Stimulated activated memory B cell treated with anti-CD40 and anti-IgM and Interleukin-4, amounts not matched to agents 10 μg/mL and 1 μg/mL and 100 μg/mL, for 72 hours (primary cell): ENCODE results near the gene DTWD1.
"Not testable (repeated sequence)": the region's sequence is repeated elsewhere in the genome, so short reads cannot be mapped to it uniquely, and the experiment has no call there.

ENCODE experiments used
- ATAC-seq: fragments of 150-1000 bp; cut with Tn5 transposase; 2 replicates; pipeline ENCODE4 v1.10.0; 2021
- H3K27ac Mint-ChIP-seq: one replicate; pipeline ENCODE4 v1.8.0; 2022; ENCODE audit warnings: mild to moderate bottlenecking, mixed read lengths
- H3K27me3 Mint-ChIP-seq: one replicate; pipeline ENCODE4 v1.8.0; 2022; ENCODE audit warnings: mixed read lengths
- H3K36me3 Mint-ChIP-seq: one replicate; pipeline ENCODE4 v1.8.0; 2022; ENCODE audit warnings: mixed read lengths
- H3K4me1 Mint-ChIP-seq: one replicate; pipeline ENCODE4 v1.8.0; 2022; ENCODE audit warnings: mixed read lengths
- H3K4me3 Mint-ChIP-seq: one replicate; pipeline ENCODE4 v1.8.0; 2022; ENCODE audit warnings: mild to moderate bottlenecking, moderate library complexity, mixed read lengths
- H3K9me3 Mint-ChIP-seq: one replicate; pipeline ENCODE4 v1.8.0; 2022; ENCODE audit warnings: mixed read lengths

Gene DTWD1

GRCh38 chr15:49674370-49674769 is 53.5 kb downstream of the DTWD1 start:
- H3K4me3 Mint-ChIP-seq: no peak overlapping the region
- H3K27ac Mint-ChIP-seq: no peak overlapping the region
- H3K9me3 Mint-ChIP-seq: no peaks in the 10 kb centered on the region
- H3K27me3 Mint-ChIP-seq: peaks cover 37% of the 10 kb centered on the region
- no peaks in the 10 kb centered on the region for H3K36me3 Mint-ChIP-seq
- no peak for ATAC-seq
- H3K4me1 Mint-ChIP-seq: no peaks in the 10 kb centered on the region

- H3K27ac Mint-ChIP-seq: no peak overlapping the region
These were observed 54.2 kb downstream of the DTWD1 start for GRCh38 chr15:49675041-49675440.

DNA sequence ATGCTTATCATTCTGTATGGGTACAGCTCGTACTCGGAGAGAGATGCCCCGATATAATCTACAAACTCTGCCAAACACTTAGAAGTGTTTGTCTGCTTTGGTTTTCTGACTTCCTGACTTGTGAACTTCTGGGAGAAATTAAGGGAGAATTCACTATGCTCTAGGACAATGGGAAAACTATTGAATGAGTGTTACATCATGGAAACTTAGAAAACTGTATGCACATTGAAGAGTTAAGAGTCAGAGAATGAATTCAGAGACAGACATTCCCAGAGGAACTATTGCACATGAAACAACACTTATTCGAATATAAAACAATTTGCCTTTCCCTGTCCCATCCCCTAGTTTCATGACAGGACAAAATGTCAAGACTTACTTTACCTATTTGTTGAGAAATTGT is 57.8 kb downstream of the DTWD1 start:
- Mint-ChIP-seq H3K4me1 (no peaks in the 10 kb centered on the region), H3K4me3 (no peak overlapping the region), H3K36me3 (no peaks in the 10 kb centered on the region), H3K27ac (no peak overlapping the region), H3K9me3 (no peaks in the 10 kb centered on the region), H3K27me3 (peaks cover 28% of the 10 kb centered on the region)
- no peak for ATAC-seq

More at GRCh38 chr15:49675041-49675440, 54.2 kb downstream of the DTWD1 start:
- no peaks in the 10 kb centered on the region for H3K4me1 Mint-ChIP-seq
- no peak for ATAC-seq
- H3K4me3 Mint-ChIP-seq: no peak overlapping the region
- H3K36me3 Mint-ChIP-seq: no peaks in the 10 kb centered on the region
- peaks cover 37% of the 10 kb centered on the region for H3K27me3 Mint-ChIP-seq
- no peaks in the 10 kb centered on the region for H3K9me3 Mint-ChIP-seq

DNA sequence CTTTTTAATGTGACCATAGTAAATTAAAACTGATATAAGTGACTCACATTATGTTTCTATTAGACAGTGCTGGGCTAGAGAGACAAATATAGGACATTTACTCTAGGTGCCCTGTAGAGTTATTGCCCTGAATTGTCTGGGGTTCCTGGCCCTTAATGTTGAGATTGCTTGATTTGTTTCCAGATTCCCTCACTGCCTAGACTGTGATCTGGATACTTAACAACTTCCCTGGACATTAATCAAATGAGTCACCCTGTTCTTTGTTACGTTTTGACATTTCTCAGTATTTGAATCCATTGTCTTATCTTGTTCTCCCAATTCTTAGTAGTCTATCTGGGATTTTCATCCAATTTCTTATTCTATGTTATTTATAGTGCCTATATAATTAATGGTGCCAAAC is 65.8 kb downstream of the DTWD1 start:
- Mint-ChIP-seq H3K27ac (no peak overlapping the region), H3K27me3 (peaks cover 9% of the 10 kb centered on the region)
- no peak for ATAC-seq

GRCh38 chr15:49688135-49688790 is 67.4 kb downstream of the DTWD1 start:
- Mint-ChIP-seq H3K36me3 (no peaks in the 10 kb centered on the region), H3K27me3 (peaks cover 9% of the 10 kb centered on the region), H3K27ac (no peak overlapping the region), H3K4me1 (no peaks in the 10 kb centered on the region), H3K4me3 (no peak overlapping the region), H3K9me3 (no peaks in the 10 kb centered on the region)
- ATAC-seq: no peak

More for the DNA sequence above, 65.8 kb downstream of the DTWD1 start:
- H3K4me3 Mint-ChIP-seq: no peak overlapping the region
- H3K9me3 Mint-ChIP-seq: no peaks in the 10 kb centered on the region
- no peaks in the 10 kb centered on the region for H3K36me3 Mint-ChIP-seq
- H3K4me1 Mint-ChIP-seq: no peaks in the 10 kb centered on the region

GRCh38 chr15:49692514-49693090 is 71.8 kb downstream of the DTWD1 start:
- no peak for ATAC-seq
- peaks cover 9% of the 10 kb centered on the region for H3K27me3 Mint-ChIP-seq
- no peaks in the 10 kb centered on the region for H3K9me3 Mint-ChIP-seq
- no peaks in the 10 kb centered on the region for H3K4me1 Mint-ChIP-seq
- no peak overlapping the region for H3K27ac Mint-ChIP-seq
- no peak overlapping the region for H3K4me3 Mint-ChIP-seq
- H3K36me3 Mint-ChIP-seq: no peaks in the 10 kb centered on the region

- Mint-ChIP-seq H3K9me3 (no peaks in the 10 kb centered on the region), H3K27me3 (peaks cover 9% of the 10 kb centered on the region), H3K36me3 (no peaks in the 10 kb centered on the region), H3K4me1 (no peaks in the 10 kb centered on the region), H3K4me3 (no peak overlapping the region), H3K27ac (no peak overlapping the region)
- ATAC-seq: no peak
These were observed 72.7 kb downstream of the DTWD1 start for GRCh38 chr15:49693498-49693897.

DNA sequence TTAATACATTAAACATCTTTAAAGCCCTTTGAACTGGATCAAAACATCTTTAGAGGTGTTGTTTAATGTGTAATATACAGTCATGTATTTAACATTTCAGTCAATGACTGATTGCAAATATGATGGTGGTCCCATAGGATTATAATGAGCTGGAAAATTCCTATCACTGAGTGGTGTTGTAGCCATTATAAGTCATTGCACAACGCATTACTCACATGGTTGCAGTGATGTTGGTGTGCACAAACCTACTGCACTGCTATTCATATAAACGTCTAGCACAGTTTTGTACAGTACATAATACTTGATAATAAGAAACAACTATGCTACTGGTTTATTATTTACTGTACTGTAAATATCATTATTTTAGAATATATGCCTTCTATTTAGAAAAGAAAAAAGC is 75.6 kb downstream of the DTWD1 start:
- Mint-ChIP-seq H3K9me3 (no peaks in the 10 kb centered on the region), H3K4me3 (no peak overlapping the region), H3K36me3 (no peaks in the 10 kb centered on the region), H3K27ac (no peak overlapping the region), H3K4me1 (no peaks in the 10 kb centered on the region), H3K27me3 (no peaks in the 10 kb centered on the region)
- ATAC-seq: no peak

- no peaks in the 10 kb centered on the region for H3K9me3 Mint-ChIP-seq
- no peaks in the 10 kb centered on the region for H3K27me3 Mint-ChIP-seq
- no peaks in the 10 kb centered on the region for H3K4me1 Mint-ChIP-seq
- no peak for ATAC-seq
- H3K27ac Mint-ChIP-seq: no peak overlapping the region
- no peak overlapping the region for H3K4me3 Mint-ChIP-seq
- no peaks in the 10 kb centered on the region for H3K36me3 Mint-ChIP-seq
These were observed 76.3 kb downstream of the DTWD1 start for GRCh38 chr15:49697121-49697520.

GRCh38 chr15:49702982-49703381 is 82.1 kb downstream of the DTWD1 start:
- not testable (repeated sequence) for H3K4me1 Mint-ChIP-seq, ATAC-seq, H3K9me3 Mint-ChIP-seq, H3K27me3 Mint-ChIP-seq, H3K4me3 Mint-ChIP-seq, H3K36me3 Mint-ChIP-seq, H3K27ac Mint-ChIP-seq
